BE2C (cell line): ENCODE measurements around the gene NBAS.
"Not testable (repeated sequence)": the region's sequence is repeated elsewhere in the genome, so short reads cannot be mapped to it uniquely, and the experiment has no call there.

Source experiments
- DNase-seq: peaks from one replicate; pipeline ENCODE4 v3.0.0-alpha.2; 2020
- H3K27me3 ChIP-seq: fragments of 250-450 bp; sonication (Bioruptor Pico); 2 replicates; pipeline ENCODE4 v1.5.1; 2020; ENCODE audit warnings: mild to moderate bottlenecking
- H3K36me3 ChIP-seq: fragments of 250-450 bp; sonication (Bioruptor Pico); 2 replicates; pipeline ENCODE4 v1.5.1; 2020; ENCODE audit warnings: mild to moderate bottlenecking
- H3K4me1 ChIP-seq: fragments of 250-450 bp; sonication (Bioruptor Pico); 2 replicates; pipeline ENCODE4 v1.5.1; 2020
- H3K4me3 ChIP-seq: 2 replicates; pipeline ENCODE4 v1.5.1; 2011; ENCODE audit warnings: low read depth, low read length
- H3K9me3 ChIP-seq: fragments of 250-450 bp; sonication (Bioruptor Pico); 2 replicates; pipeline ENCODE4 v1.5.1; 2020
- TF ChIP-seq, protein P1 (sequence below): IDR thresholded peaks from 2 replicates; pipeline ENCODE4 v1.5.1; 2012; ENCODE audit warnings: mild to moderate bottlenecking, low read depth, low read length

NBAS gene

DNA sequence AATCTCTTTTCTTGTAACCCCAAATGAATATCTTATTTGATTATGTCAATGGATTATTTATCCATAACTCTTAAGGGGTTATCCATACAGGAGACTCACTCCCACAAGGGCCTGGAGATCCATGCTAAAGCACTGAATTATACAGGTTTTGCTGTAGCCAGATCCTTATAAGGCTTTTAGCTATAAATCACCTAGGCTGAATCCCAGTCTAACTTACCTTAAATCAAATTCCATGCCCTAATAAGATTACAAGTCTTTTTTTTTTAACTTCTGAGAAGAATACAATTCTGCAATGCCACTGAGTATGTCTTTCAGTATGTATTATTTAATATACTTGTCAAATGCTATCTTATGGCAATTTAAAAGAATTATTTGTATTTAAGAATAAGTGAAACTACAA lies 340.5 kb downstream of the NBAS start:
- Histone ChIP-seq H3K27me3 (no peaks in the 10 kb centered on the region), H3K4me3 (no peak overlapping the region), H3K4me1 (peaks cover 10% of the 10 kb centered on the region), H3K36me3 (no peaks in the 10 kb centered on the region), H3K9me3 (no peaks in the 10 kb centered on the region)
- TF ChIP-seq, protein P1, sequence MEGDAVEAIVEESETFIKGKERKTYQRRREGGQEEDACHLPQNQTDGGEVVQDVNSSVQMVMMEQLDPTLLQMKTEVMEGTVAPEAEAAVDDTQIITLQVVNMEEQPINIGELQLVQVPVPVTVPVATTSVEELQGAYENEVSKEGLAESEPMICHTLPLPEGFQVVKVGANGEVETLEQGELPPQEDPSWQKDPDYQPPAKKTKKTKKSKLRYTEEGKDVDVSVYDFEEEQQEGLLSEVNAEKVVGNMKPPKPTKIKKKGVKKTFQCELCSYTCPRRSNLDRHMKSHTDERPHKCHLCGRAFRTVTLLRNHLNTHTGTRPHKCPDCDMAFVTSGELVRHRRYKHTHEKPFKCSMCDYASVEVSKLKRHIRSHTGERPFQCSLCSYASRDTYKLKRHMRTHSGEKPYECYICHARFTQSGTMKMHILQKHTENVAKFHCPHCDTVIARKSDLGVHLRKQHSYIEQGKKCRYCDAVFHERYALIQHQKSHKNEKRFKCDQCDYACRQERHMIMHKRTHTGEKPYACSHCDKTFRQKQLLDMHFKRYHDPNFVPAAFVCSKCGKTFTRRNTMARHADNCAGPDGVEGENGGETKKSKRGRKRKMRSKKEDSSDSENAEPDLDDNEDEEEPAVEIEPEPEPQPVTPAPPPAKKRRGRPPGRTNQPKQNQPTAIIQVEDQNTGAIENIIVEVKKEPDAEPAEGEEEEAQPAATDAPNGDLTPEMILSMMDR: no peak
- DNase-seq: no peak

DNA sequence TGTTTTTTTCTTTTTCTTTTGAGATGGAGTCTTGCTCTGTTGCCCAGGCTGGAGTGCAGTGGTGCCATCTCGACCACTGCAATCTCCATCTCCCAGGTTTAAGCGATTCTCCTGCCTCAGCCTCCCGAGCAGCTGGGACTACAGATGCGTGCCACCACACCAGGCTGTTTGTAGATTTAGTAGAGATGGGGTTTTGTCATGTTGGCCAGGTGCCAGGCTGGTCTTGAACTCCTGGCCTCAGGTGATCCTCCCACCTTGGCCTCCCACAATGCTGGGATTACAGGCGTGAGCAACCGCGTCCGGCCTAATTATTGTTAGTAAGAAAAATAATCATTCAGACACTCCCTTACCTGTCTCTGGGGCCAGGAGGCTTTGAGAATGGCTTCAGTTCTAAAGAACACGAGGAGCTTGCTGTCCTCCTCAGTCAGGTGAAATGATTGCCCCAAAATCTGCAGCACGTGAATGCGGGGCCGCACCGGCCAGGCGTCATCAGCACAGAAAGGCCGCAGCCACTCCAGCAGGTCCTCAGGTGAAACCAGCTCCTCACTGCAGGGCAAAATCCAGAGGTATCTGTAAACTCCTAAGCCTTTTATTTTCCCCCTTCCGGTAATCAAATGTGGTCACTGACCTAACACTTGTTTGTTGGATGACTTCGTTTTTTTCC lies 342.6 kb downstream of the NBAS start:
- H3K4me3 ChIP-seq: no peak overlapping the region
- no peaks in the 10 kb centered on the region for H3K27me3 ChIP-seq
- no peak for DNase-seq
- no peaks in the 10 kb centered on the region for H3K9me3 ChIP-seq
- TF ChIP-seq, protein P1: no peak
- H3K36me3 ChIP-seq: no peaks in the 10 kb centered on the region
- H3K4me1 ChIP-seq: peaks cover 10% of the 10 kb centered on the region

DNA sequence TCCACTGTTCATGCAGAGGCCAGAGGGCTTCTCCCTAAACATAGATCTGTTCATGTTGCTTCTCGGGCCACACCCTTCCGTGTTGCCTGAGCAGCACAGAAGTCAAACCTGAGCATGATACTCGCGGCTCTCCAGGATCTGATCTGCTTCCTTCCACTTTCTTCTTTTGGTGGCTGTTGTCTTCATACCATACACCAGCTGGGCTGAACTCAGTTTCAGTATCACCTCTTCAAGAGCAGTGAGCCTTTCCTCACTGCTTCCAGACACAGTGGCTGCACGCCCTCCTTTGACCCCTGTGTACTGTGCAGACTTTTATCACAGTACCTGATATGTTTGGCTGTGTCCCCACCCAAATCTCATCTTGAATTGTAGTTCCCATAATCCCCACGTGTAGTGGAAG lies 348.9 kb downstream of the NBAS start:
- Histone ChIP-seq H3K27me3 (no peaks in the 10 kb centered on the region), H3K4me1 (peaks cover 3% of the 10 kb centered on the region; the same call in 1 of the 2 replicates), H3K9me3 (no peaks in the 10 kb centered on the region), H3K36me3 (no peaks in the 10 kb centered on the region), H3K4me3 (no peak overlapping the region)
- TF ChIP-seq, protein P1: no peak
- no peak for DNase-seq

DNA sequence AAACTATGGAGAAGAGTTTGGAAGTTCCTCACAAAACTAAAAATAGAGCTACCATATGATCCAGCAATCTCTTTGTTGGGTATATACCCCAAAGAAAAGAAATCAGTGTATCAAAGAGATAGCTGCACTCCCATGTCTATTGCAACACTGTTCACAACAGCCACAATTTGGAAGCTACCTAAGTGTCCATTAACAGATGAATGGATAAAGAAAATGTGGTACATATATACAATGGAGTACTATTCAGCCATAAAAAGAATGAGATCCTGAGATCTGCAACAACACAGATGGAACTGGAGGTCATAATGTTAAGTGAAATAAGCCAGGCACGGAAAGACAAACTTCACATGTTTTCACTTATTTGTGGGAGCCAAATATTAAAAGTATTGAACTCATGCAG lies 350.6 kb downstream of the NBAS start:
- not testable (repeated sequence) for H3K9me3 ChIP-seq, H3K36me3 ChIP-seq, DNase-seq, H3K4me3 ChIP-seq, H3K27me3 ChIP-seq, H3K4me1 ChIP-seq

DNA sequence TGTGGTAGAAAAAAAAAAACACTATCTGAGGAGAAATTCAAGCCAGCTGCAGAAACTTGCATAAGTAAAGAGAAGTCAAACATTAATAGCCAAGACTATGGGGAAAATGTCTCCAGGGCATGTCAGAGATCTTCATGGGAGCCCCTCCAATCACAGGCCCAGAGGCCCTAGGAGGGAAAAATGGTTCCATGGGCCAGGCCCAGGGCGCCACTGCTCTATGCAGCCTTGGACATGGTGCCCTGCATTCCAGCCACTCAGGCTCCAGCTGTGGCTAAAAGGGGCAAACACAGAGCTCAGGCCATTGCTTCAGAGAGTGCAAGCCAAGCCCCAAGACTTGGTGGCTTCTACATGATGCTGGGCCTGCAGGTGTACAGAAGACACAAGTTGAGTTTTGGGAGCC lies 354.7 kb downstream of the NBAS start:
- Histone ChIP-seq H3K4me3 (no peak overlapping the region), H3K27me3 (no peaks in the 10 kb centered on the region), H3K4me1 (no peaks in the 10 kb centered on the region), H3K36me3 (no peaks in the 10 kb centered on the region), H3K9me3 (no peaks in the 10 kb centered on the region)
- DNase-seq: no peak
- TF ChIP-seq, protein P1: no peak

DNA sequence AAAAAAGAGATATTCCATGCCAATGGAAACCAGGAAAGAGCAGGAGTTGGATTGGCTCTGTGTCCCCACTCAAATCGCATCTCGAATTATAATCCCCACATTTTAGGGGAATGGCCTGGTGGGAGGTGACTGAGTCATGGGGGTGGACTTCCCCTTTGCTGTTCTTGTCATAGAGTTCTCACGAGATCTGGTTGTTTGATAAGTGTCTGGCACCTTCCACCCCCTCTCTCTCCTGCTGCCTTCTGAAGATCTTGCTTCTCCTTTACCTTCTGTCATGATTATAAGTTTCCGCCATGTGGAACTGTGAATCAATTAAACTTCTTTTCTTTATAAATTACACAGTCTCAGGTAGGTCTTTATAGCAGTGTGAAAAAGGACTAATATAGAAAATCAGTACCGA lies 355.6 kb downstream of the NBAS start:
- Histone ChIP-seq H3K27me3 (no peaks in the 10 kb centered on the region), H3K4me3 (no peak overlapping the region), H3K9me3 (no peaks in the 10 kb centered on the region), H3K4me1 (peaks cover 6% of the 10 kb centered on the region), H3K36me3 (no peaks in the 10 kb centered on the region)
- no peak for DNase-seq
- TF ChIP-seq, protein P1: no peak
